HepG2 (cell line): Measurements from ENCODE around the gene RRAD. TPM values are rescaled to one million over a fixed set of nuclear protein-coding genes. Genes with fewer than 3 reads are reported as not detected.
A peak's percentile ranks its signal among the peaks of the same experiment; 100 is the strongest.

Source experiments
- EED ChIP-seq: sonication (generic); formaldehyde crosslinking; IDR thresholded peaks from 2 replicates; pipeline ENCODE4 v1.5.0; 2020; ENCODE audit warnings: mild to moderate bottlenecking, missing genetic modification reagents
- GPN1 ChIP-seq: sonication (generic); formaldehyde crosslinking; IDR thresholded peaks from 2 replicates; pipeline ENCODE4 v1.5.1; 2020; ENCODE audit warnings: missing genetic modification reagents, borderline replicate concordance
- KLF12 ChIP-seq: sonication (generic); formaldehyde crosslinking; IDR thresholded peaks from 2 replicates; pipeline ENCODE4 v1.4.0; 2020; ENCODE audit warnings: missing genetic modification reagents, borderline replicate concordance
- NCOR1 ChIP-seq: fragments of 200-600 bp; sonication (generic); IDR thresholded peaks from 2 replicates; pipeline ENCODE4 v1.7.0; 2017; ENCODE audit warnings: antibody characterized with exemption, low read length, borderline replicate concordance
- NFATC3 ChIP-seq: sonication (generic); formaldehyde crosslinking; IDR thresholded peaks from 2 replicates; pipeline ENCODE4 v1.5.1; 2020; ENCODE audit warnings: mild to moderate bottlenecking, missing genetic modification reagents
- NFE2 ChIP-seq: sonication (generic); formaldehyde crosslinking; IDR thresholded peaks from 2 replicates; pipeline ENCODE4 v1.4.0; 2020; ENCODE audit warnings: missing genetic modification reagents
- PHF8 ChIP-seq: sonication (generic); formaldehyde crosslinking; IDR thresholded peaks from 2 replicates; pipeline ENCODE4 v1.5.0; 2020; ENCODE audit warnings: missing genetic modification reagents
- SATB2 ChIP-seq: sonication (generic); formaldehyde crosslinking; IDR thresholded peaks from 2 replicates; pipeline ENCODE4 v1.5.0; 2020; ENCODE audit warnings: missing genetic modification reagents
- SOX6 ChIP-seq, 2 experiments: fragments of 450-650 bp in 1 of 2; sonication (generic) in 1 of 2; formaldehyde crosslinking in 1 of 2; IDR thresholded peaks; 2 replicates each; pipeline versions ENCODE4 v1.4.0 to v1.6.1; 2017 to 2020; ENCODE audit warnings: antibody characterized with exemption in 1 of 2, mild to moderate bottlenecking in 1 of 2, missing genetic modification reagents in 1 of 2
- ZFP62 ChIP-seq: sonication (generic); formaldehyde crosslinking; IDR thresholded peaks from 2 replicates; pipeline ENCODE4 v1.4.0; 2020; ENCODE audit warnings: missing genetic modification reagents
- ZFY ChIP-seq: sonication (generic); formaldehyde crosslinking; IDR thresholded peaks from 2 replicates; pipeline ENCODE4 v1.4.0; 2020; ENCODE audit warnings: missing genetic modification reagents
- ZMYM2 ChIP-seq: sonication (generic); formaldehyde crosslinking; IDR thresholded peaks from 2 replicates; pipeline ENCODE4 v1.8.0; 2022; ENCODE audit warnings: mild to moderate bottlenecking, missing genetic modification reagents
- ZNF234 ChIP-seq: sonication (generic); formaldehyde crosslinking; conservative IDR thresholded peaks from 2 replicates; pipeline ENCODE4 v1.5.1; 2020; ENCODE audit warnings: mild to moderate bottlenecking, missing genetic modification reagents
- ZNF337 ChIP-seq: sonication (generic); formaldehyde crosslinking; IDR thresholded peaks from 2 replicates; pipeline ENCODE4 v1.5.1; 2020; ENCODE audit warnings: missing genetic modification reagents, low read depth, mild to moderate bottlenecking, borderline replicate concordance
- ZNF343 ChIP-seq: sonication (generic); formaldehyde crosslinking; IDR thresholded peaks from 2 replicates; pipeline ENCODE4 v1.4.0; 2020; ENCODE audit warnings: mild to moderate bottlenecking, missing genetic modification reagents
- ZNF496 ChIP-seq: sonication (generic); formaldehyde crosslinking; IDR thresholded peaks from 2 replicates; pipeline ENCODE4 v1.8.1; 2023; ENCODE audit warnings: mild to moderate bottlenecking, moderate library complexity, missing genetic modification reagents; ENCODE audit not compliant: insufficient replicate concordance
- ZNF552 ChIP-seq: sonication (generic); formaldehyde crosslinking; IDR thresholded peaks from 2 replicates; pipeline ENCODE4 v1.9.0; 2022; ENCODE audit warnings: missing genetic modification reagents, mild to moderate bottlenecking, borderline replicate concordance
- ZNF605 ChIP-seq: sonication (generic); formaldehyde crosslinking; IDR thresholded peaks from 2 replicates; pipeline ENCODE4 v1.8.0; 2022; ENCODE audit warnings: mild to moderate bottlenecking, missing genetic modification reagents
- ZNF7 ChIP-seq: IDR thresholded peaks from 2 replicates; pipeline ENCODE4 v1.6.1; 2016; ENCODE audit warnings: missing biosample characterization, missing genetic modification reagents
- ZNF781 ChIP-seq: sonication (generic); formaldehyde crosslinking; IDR thresholded peaks from 2 replicates; pipeline ENCODE4 v1.5.1; 2020; ENCODE audit warnings: borderline replicate concordance, mild to moderate bottlenecking, missing genetic modification reagents; ENCODE audit errors: not compliant biosample characterization
- ZNF788 ChIP-seq: sonication (generic); formaldehyde crosslinking; IDR thresholded peaks from 2 replicates; pipeline ENCODE4 v1.5.0; 2020; ENCODE audit warnings: mild to moderate bottlenecking, missing genetic modification reagents, borderline replicate concordance
- ZSCAN9 ChIP-seq: IDR thresholded peaks from 2 replicates; pipeline ENCODE4 v1.6.1; 2016; ENCODE audit warnings: borderline replicate concordance
- polyA plus RNA-seq, 8 experiments: library from polyadenylated mRNA; depleted of rRNA in 3 of 8; stranded (reverse) in 7 of 8; unstranded in 1 of 8; fragments of >200 nt; fragmentation: Illumina TruSeq in 4 of 8; extraction: Trizol in 4 of 8; gene quantifications; 2 replicates each; pipeline versions ENCODE4 v1.2.1 to v1.2.3, GENCODE V29; 2011 to 2016; ENCODE audit warnings: low read depth in 4 of 8, missing spikeins in 1 of 8, mixed read lengths in 1 of 8; ENCODE audit not compliant: insufficient read depth in 1 of 8
- total RNA-seq, 5 experiments: library from RNA; depleted of rRNA; stranded (reverse); fragments of >200 nt; fragmentation: Illumina TruSeq; extraction: Trizol; gene quantifications; 2 replicates each; pipeline ENCODE4 v1.2.3, GENCODE V29; 2016; ENCODE audit warnings: low read depth in 1 of 5
- TF ChIP-seq, protein P1 (sequence below): sonication (generic); formaldehyde crosslinking; IDR thresholded peaks from 2 replicates; pipeline ENCODE4 v1.8.0; 2022; ENCODE audit warnings: missing genetic modification reagents, mild to moderate bottlenecking, moderate library complexity, borderline replicate concordance
- TF ChIP-seq, protein P2 (sequence below): sonication (generic); formaldehyde crosslinking; IDR thresholded peaks from 2 replicates; pipeline ENCODE4 v1.4.0; 2020; ENCODE audit warnings: mild to moderate bottlenecking, missing genetic modification reagents, borderline replicate concordance

The RRAD gene
- total and polyA plus RNA-seq, 2 of the 13 experiments (the other 11 are each of a cell fraction or from before 2014, with no cell fraction given) = 0.80 to 1.1 TPM

DNA sequence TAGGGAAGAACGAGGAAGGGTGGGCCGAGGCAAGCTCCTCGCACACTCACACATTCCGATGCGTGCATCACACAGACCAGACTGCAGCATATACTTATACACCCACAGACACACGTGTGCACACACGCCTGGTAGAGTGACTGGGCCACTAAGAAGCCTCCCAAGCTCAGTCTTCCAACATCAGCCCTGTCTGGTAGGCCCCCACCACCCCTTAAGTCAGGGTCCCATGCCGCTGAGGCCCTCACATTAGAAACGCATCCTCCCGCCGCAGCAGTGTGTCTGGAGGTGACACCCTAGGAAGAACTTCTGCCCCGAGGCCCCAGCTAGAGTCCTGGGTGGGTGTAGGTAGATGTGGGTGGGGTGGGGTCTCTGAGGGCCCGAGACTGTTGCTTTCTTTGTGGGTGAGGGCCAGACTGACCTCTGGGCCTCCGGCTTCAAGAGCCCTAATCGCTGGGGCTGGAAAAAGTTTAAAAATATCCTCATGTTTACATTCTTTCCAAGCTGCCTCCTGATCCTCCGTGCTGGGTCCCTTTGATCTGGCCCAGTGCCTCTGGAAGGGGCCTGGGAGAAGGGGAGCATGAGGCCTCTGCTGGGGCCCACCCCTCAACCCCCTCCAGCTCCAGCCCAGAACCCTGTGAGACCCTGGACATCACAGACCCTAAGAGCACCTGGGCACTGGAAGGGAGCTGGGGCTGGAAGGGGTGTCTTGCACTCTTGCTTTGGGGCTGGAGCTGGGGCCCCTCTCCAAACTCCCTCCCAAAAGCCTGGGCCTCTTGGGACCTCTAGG is 20.3 kb downstream of the RRAD start (continued):
- TF ChIP-seq NFE2 (CRISPR knock-in tag) (no peak), ZSCAN9 (CRISPR knock-in tag) (no peak), NCOR1 (peak; percentile 56), ZNF605 (peak; percentile 16; the same call in 1 of the 2 replicates), KLF12 (CRISPR knock-in tag) (peak; percentile 46), ZMYM2 (CRISPR knock-in tag) (0 out of 2 replicates have a peak, but pooled peaks have one; percentile 51), ZNF781 (no peak), SOX6 (IDR thresholded peaks at IDR 0.05) (no peak), SOX6 (CRISPR knock-in tag; IDR thresholded peaks at IDR 0.05) (peak; percentile 65), PHF8 (CRISPR knock-in tag) (peak; percentile 8; the same call in 1 of the 2 replicates), ZNF496 (CRISPR knock-in tag) (no peak), ZFP62 (CRISPR knock-in tag) (no peak), ZNF343 (no peak), SATB2 (CRISPR knock-in tag) (0 out of 2 replicates have a peak, but pooled peaks have one; percentile 59), ZNF337 (no peak), ZNF234 (0 out of 2 replicates have a peak, but pooled peaks have one; percentile 90), EED (CRISPR knock-in tag) (no peak), NFATC3 (CRISPR knock-in tag) (no peak), ZFY (CRISPR knock-in tag) (peak; percentile 73), ZNF552 (CRISPR knock-in tag) (0 out of 2 replicates have a peak, but pooled peaks have one; percentile 8), ZNF7 (peak; percentile 13; the same call in 1 of the 2 replicates), ZNF788 (CRISPR knock-in tag) (0 out of 2 replicates have a peak, but pooled peaks have one; percentile 12), GPN1 (CRISPR knock-in tag) (no peak)
- TF ChIP-seq, protein P1, sequence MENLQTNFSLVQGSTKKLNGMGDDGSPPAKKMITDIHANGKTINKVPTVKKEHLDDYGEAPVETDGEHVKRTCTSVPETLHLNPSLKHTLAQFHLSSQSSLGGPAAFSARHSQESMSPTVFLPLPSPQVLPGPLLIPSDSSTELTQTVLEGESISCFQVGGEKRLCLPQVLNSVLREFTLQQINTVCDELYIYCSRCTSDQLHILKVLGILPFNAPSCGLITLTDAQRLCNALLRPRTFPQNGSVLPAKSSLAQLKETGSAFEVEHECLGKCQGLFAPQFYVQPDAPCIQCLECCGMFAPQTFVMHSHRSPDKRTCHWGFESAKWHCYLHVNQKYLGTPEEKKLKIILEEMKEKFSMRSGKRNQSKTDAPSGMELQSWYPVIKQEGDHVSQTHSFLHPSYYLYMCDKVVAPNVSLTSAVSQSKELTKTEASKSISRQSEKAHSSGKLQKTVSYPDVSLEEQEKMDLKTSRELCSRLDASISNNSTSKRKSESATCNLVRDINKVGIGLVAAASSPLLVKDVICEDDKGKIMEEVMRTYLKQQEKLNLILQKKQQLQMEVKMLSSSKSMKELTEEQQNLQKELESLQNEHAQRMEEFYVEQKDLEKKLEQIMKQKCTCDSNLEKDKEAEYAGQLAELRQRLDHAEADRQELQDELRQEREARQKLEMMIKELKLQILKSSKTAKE (CRISPR knock-in tag) = peak; percentile 88; the same call in 1 of the 2 replicates
- TF ChIP-seq, protein P2, sequence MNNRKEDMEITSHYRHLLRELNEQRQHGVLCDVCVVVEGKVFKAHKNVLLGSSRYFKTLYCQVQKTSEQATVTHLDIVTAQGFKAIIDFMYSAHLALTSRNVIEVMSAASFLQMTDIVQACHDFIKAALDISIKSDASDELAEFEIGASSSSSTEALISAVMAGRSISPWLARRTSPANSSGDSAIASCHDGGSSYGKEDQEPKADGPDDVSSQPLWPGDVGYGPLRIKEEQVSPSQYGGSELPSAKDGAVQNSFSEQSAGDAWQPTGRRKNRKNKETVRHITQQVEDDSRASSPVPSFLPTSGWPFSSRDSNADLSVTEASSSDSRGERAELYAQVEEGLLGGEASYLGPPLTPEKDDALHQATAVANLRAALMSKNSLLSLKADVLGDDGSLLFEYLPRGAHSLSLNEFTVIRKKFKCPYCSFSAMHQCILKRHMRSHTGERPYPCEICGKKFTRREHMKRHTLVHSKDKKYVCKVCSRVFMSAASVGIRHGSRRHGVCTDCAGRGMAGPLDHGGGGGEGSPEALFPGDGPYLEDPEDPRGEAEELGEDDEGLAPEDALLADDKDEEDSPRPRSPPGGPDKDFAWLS (CRISPR knock-in tag) = no peak
